ENCODE data around the gene APOE. TPM values are rescaled to one million over a fixed set of nuclear protein-coding genes. Genes with fewer than 3 reads are reported as not detected.

Gene APOE
- total and polyA plus RNA-seq, 2 experiments from 2014 or later: 1,133 to 1,438 TPM

GRCh38 chr19:44939668-44940067, 34.1 kb downstream of the APOE start:
- Mint-ChIP-seq H3K9me3 (no peaks in the 10 kb centered on the region; the same call in 2 of the 3 replicates), H3K27ac (no peak overlapping the region), H3K4me3 (no peak overlapping the region), H3K36me3 (ENCODE audit: low read depth) (no peaks in the 10 kb centered on the region; the same call in 2 of the 3 replicates), H3K4me1 (peaks cover 6% of the 10 kb centered on the region; the same call in 1 of the 3 replicates), H3K27me3 (ENCODE audit: insufficient read depth, low read depth, poor library complexity) (peaks cover 13% of the 10 kb centered on the region)
- no peaks in the 10 kb centered on the region for H3K79me2 ChIP-seq (replicated peaks; ENCODE audit: insufficient read depth)
- no peak for ATAC-seq
- H2AFZ ChIP-seq: no peak overlapping the region
- H3K4me2 ChIP-seq: no peak overlapping the region
- H3F3A ChIP-seq (replicated peaks; ENCODE audit: low read depth): 0 out of 2 replicates have a peak, but pooled peaks cover 5% of the 10 kb centered on the region
- no peaks in the 10 kb centered on the region for H3K27me3 ChIP-seq (ENCODE audit: insufficient read depth)
- no peak for DNase-seq (ENCODE audit: low spot score)
- H3K4me1 ChIP-seq (ENCODE audit: insufficient read depth): no peaks in the 10 kb centered on the region
- no peak overlapping the region for H3K27ac ChIP-seq (ENCODE audit: low read depth)
- no peak overlapping the region for H3K4me3 ChIP-seq
- H3K36me3 ChIP-seq (ENCODE audit: insufficient read depth): no peaks in the 10 kb centered on the region
- no peaks in the 10 kb centered on the region for H3K9me2 ChIP-seq (ENCODE audit: insufficient read depth)
- no peaks in the 10 kb centered on the region for H4K20me1 ChIP-seq (replicated peaks; ENCODE audit: insufficient read depth)
- TF ChIP-seq, protein P1, sequence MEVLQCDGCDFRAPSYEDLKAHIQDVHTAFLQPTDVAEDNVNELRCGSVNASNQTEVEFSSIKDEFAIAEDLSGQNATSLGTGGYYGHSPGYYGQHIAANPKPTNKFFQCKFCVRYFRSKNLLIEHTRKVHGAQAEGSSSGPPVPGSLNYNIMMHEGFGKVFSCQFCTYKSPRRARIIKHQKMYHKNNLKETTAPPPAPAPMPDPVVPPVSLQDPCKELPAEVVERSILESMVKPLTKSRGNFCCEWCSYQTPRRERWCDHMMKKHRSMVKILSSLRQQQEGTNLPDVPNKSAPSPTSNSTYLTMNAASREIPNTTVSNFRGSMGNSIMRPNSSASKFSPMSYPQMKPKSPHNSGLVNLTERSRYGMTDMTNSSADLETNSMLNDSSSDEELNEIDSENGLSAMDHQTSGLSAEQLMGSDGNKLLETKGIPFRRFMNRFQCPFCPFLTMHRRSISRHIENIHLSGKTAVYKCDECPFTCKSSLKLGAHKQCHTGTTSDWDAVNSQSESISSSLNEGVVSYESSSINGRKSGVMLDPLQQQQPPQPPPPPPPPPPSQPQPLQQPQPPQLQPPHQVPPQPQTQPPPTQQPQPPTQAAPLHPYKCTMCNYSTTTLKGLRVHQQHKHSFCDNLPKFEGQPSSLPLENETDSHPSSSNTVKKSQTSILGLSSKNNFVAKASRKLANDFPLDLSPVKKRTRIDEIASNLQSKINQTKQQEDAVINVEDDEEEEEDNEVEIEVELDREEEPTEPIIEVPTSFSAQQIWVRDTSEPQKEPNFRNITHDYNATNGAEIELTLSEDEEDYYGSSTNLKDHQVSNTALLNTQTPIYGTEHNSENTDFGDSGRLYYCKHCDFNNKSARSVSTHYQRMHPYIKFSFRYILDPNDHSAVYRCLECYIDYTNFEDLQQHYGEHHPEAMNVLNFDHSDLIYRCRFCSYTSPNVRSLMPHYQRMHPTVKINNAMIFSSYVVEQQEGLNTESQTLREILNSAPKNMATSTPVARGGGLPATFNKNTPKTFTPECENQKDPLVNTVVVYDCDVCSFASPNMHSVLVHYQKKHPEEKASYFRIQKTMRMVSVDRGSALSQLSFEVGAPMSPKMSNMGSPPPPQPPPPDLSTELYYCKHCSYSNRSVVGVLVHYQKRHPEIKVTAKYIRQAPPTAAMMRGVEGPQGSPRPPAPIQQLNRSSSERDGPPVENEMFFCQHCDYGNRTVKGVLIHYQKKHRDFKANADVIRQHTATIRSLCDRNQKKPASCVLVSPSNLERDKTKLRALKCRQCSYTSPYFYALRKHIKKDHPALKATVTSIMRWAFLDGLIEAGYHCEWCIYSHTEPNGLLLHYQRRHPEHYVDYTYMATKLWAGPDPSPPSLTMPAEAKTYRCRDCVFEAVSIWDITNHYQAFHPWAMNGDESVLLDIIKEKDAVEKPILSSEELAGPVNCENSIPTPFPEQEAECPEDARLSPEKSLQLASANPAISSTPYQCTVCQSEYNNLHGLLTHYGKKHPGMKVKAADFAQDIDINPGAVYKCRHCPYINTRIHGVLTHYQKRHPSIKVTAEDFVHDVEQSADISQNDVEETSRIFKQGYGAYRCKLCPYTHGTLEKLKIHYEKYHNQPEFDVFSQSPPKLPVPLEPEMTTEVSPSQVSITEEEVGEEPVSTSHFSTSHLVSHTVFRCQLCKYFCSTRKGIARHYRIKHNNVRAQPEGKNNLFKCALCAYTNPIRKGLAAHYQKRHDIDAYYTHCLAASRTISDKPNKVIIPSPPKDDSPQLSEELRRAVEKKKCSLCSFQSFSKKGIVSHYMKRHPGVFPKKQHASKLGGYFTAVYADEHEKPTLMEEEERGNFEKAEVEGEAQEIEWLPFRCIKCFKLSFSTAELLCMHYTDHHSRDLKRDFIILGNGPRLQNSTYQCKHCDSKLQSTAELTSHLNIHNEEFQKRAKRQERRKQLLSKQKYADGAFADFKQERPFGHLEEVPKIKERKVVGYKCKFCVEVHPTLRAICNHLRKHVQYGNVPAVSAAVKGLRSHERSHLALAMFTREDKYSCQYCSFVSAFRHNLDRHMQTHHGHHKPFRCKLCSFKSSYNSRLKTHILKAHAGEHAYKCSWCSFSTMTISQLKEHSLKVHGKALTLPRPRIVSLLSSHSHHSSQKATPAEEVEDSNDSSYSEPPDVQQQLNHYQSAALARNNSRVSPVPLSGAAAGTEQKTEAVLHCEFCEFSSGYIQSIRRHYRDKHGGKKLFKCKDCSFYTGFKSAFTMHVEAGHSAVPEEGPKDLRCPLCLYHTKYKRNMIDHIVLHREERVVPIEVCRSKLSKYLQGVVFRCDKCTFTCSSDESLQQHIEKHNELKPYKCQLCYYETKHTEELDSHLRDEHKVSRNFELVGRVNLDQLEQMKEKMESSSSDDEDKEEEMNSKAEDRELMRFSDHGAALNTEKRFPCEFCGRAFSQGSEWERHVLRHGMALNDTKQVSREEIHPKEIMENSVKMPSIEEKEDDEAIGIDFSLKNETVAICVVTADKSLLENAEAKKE (CRISPR knock-in tag; IDR thresholded peaks at IDR 0.05): no peak
- TF ChIP-seq NANOG (IDR thresholded peaks at IDR 0.05; ENCODE audit: borderline replicate concordance) (no peak), JUNB (IDR thresholded peaks at IDR 0.05; ENCODE audit: unreplicated experiment) (no peak), ETS1 (IDR thresholded peaks at IDR 0.05) (no peak), CREB1 (CRISPR knock-in tag; IDR thresholded peaks at IDR 0.05; ENCODE audit: low read depth) (no peak), CTCF (conservative IDR thresholded peaks at IDR 0.05; ENCODE audit: low read depth in 2 of 2) (no peak), ZNF114 (CRISPR knock-in tag; IDR thresholded peaks at IDR 0.05) (no peak), POLR2AphosphoS5 (IDR thresholded peaks at IDR 0.05; ENCODE audit: low read depth) (no peak), STAT1 (IDR thresholded peaks at IDR 0.05; ENCODE audit: unreplicated experiment) (no peak), REST (IDR thresholded peaks at IDR 0.05; ENCODE audit: unreplicated experiment) (no peak), EZH2phosphoT487 (IDR thresholded peaks at IDR 0.05; ENCODE audit: unreplicated experiment) (no peak), ZNF331 (CRISPR knock-in tag; IDR thresholded peaks at IDR 0.05; ENCODE audit: low read depth) (no peak), EZH2 (IDR thresholded peaks at IDR 0.05; ENCODE audit: low read depth, unreplicated experiment) (no peak)

All from GM23338 (cell line).